Measurements from ENCODE around the gene LRRC37B. TPM values are rescaled to one million over a fixed set of nuclear protein-coding genes. Genes with fewer than 3 reads are reported as not detected.
"Not testable (repeated sequence)": the region's sequence is repeated elsewhere in the genome, so short reads cannot be mapped to it uniquely, and the experiment has no call there.

The LRRC37B gene
- total RNA-seq, 1 donor from 2014 or later, result 36.0 TPM

DNA sequence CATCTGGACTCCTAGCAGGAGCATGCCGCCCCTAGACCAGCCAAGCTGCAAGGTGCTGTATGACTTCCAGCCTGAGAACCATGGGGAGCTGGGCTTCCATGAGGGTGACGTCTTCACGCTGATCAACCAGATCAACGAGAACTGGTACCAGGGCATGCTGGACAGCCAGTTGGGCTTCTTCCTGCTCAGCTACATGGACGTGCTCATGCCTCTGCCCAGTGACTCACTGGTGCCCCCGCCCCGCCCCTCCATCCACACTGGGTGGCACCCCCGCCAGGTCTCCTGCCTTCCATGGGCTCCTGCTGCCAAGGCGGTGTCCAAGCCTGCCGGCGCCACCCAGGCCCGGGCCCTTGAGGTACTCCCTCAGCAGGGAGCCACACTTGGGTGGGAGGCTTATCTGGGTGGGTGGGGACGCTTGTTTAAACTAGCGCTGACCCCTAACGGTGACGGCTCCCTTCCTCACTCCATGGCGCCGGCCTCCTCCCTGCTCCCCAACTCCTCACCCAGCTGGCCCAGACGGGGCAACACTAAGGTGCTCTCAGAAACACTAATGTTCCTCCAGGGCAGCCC is 34.2 kb downstream of the LRRC37B start:
- intact Hi-C loops (cut with micrococcal nuclease), result not testable (repeated sequence)

DNA sequence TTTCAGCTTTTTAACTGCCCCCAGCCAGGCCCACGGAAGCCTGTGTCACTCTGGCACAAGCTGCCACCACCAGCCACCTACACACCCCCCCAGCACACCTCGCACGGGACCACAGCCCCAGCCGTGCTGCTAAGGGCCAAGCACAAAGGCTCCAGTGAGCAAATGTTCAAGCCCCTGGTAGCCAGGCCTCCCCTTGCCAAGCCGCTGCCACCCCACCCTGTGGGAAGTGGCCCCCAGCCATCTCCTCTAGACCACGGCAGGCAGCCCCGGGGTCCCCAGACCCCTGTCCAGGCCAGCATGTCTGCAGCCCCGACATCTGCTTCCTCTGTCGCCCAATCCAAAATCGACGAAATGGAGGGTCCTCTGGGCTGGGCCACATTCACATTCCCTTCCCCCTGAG is 35.1 kb downstream of the LRRC37B start:
- intact Hi-C loops (cut with micrococcal nuclease), result not testable (repeated sequence)

DNA sequence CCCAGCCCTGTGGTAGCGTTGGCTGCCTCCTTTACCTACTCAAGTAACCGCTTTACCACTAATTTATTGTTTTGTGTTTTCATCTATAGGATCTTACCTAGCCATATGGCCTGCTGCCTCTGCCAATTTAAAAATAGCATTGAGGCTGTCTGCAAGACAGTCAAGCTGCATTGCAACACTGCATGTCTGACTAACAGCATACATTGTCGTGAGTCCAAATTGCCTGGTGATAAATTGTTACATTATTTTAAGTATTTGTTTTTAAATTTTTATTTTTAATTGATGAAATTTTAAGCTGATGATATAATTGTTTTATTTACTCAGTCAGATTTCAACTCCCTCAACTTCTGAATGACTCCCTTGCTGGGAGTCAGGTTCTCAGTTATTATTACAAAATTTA is 38.4 kb downstream of the LRRC37B start:
- intact Hi-C loops (cut with micrococcal nuclease), result not testable (repeated sequence)

DNA sequence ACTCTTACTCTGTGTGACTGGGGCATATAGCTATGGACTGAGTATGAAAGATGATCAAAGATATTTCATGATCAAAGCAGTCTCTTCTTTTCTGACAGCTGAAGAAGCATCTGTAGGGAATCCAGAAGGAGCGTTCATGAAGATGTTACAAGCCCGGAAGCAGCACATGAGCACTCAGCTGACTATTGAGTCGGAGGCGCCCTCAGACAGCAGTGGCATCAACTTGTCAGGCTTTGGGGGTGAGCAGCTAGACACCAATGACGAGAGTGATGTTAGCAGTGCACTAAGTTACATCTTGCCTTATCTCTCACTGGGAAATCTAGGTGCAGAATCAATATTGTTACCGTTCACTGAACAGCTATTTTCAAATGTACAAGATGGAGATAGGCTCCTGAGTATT is 40.5 kb downstream of the LRRC37B start:
- intact Hi-C loops (cut with micrococcal nuclease), result not testable (repeated sequence)

DNA sequence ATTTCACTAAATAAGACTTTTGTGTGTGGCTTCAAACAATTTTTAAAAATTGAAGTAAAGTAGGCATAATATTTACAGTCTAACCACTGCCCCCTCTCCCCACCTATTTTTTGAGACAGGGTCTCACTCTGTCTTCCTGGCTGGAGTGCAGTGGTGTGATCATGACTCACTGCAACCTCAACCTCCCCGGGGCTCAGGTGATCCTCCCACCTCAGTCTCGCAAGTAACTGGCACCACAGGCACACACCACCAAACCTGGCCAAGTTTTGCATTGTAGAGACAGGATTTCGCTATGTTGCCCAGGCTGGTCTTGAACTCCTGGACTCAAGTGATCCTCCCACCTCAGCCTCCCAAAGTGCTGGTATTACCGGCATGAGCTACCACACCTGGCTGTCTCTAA is 47.8 kb downstream of the LRRC37B start:
- intact Hi-C loops (cut with micrococcal nuclease), result not testable (repeated sequence)

DNA sequence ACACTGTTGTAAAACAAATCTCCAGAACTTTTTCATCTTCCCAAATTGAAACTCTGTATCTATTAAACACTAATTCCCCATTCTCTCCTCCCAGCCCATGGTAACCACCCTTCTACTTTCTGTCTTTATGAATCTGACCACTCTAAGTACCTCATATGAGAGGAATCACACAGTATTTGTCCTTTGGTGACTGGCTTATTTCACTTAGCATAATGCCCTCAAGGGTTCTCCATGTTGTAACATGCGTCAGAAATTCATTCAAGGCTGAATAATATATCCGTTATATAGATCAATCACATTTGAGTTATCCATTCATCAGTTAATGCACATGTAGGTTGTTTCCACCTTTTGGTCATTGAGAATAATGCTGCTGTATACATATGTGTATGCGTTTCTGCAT is 48.2 kb downstream of the LRRC37B start:
- intact Hi-C loops (cut with micrococcal nuclease), result not testable (repeated sequence)

DNA sequence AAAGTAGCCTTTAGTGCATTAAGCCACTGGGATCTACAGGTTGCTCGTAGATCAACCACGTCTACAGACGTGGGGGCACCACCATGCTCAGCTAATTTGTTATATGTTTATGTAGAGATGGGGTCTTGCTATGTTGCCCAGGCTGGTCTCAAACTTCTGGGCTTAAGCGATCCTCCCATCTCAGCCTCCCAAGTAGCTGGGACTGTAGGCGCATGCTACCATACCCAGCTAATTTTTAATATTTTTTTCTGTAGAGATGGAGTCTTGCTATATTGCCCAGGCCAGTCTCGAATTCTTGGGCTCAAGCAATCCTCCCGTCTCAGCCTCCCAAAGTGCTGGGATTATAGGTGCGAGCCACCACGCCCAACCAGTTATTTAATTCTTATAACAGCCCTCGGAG is 49.3 kb downstream of the LRRC37B start:
- intact Hi-C loops (cut with micrococcal nuclease), result not testable (repeated sequence)

DNA sequence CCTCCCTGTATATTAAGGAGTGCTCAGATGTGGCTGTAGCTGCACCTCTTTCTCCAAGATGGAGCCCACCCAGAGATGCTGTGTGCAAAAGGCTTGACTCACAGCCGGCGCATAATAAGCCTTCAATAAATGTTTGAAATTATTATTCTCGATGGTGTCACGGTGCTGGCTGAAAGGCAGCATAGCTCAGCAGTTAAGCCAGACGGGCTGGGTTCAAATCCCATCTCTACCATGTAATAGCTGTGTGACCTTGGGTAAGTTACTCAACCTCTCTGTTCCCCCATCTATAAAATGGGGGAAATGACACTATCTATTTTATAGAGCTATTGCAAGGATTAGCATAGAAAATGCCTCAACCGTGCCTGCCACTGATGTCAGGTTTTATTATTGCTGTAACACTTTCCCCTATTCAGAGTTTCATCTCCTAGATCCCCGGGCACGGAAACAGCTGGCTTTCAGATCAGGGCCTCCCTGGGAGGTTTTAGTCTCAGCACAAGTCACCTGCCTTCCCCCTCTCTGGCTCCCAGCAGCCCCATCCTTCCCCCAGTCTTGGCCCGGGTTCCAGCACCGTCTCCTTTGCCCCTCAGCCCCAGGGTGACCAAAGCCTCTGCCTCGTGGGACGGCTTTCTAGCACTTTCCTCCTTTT is 50.4 kb downstream of the LRRC37B start:
- intact Hi-C loops (cut with micrococcal nuclease), result not testable (repeated sequence)

DNA sequence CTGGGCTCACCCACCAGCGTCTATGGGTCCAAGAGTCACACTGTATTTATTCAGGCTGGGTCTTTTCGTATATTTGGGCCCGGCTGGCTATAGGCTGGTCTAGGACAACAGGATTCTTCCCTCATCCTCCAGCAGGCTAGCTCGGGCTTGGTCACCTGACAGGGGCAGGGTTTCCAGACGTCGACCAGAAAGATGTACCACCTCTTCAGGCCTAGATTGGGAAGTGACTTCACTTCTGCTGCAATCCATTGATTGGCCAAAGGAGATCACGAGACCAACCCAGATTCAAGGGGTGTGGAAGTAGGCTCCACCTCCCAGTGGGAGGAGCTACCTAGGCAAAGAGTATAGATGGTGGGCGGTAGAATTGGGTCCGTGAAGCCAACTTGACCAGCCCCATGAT is 53.5 kb downstream of the LRRC37B start:
- intact Hi-C loops (cut with micrococcal nuclease), result loop anchor here (5.0 kb wide), 1 partner anchor 77 kb away; no protein-coding TSS in a partner anchor

DNA sequence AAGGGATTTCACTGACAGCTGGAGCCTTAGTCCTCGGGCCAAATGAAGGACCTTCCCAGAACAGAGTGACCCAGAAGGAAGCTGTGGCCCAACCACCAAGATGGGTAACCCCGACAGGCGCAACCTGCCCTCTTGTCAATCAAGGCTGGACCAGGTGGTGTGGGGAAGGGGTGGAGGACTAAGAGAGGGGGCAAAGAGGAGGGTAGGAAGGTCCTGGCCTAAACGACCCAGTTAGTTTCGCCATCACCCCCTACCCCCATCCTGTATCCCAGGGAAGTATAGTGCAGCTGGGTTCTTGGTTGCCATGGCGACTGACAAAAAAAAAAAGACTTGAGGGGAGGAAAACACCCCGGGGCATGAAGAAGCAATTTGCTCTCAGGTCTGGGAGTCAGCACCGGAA is 54.7 kb downstream of the LRRC37B start:
- intact Hi-C loops (cut with micrococcal nuclease), result loop anchor here (5.0 kb wide), 1 partner anchor 75 kb away; no protein-coding TSS in a partner anchor

DNA sequence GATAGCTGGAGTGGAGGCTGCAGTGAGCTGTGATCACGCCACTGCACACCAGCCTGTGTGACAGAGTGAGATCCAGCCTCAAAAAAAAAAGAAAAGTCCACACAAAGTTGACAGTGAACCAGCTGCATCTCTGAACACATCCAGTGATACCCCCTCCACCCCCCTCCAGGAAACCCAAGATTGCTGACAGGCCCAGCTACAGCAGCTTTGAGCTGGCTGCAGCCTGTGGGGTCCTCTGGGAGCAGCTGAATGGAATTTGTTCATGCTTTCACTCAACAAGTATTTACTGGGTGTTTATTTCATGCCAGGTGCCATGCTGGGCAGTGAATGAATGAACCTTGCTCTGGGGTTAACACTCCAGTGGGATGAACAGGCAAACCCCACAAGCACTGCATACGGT is 56.9 kb downstream of the LRRC37B start:
- intact Hi-C loops (cut with micrococcal nuclease), result loop anchor here (5.0 kb wide), 1 partner anchor 73 kb away; no protein-coding TSS in a partner anchor

DNA sequence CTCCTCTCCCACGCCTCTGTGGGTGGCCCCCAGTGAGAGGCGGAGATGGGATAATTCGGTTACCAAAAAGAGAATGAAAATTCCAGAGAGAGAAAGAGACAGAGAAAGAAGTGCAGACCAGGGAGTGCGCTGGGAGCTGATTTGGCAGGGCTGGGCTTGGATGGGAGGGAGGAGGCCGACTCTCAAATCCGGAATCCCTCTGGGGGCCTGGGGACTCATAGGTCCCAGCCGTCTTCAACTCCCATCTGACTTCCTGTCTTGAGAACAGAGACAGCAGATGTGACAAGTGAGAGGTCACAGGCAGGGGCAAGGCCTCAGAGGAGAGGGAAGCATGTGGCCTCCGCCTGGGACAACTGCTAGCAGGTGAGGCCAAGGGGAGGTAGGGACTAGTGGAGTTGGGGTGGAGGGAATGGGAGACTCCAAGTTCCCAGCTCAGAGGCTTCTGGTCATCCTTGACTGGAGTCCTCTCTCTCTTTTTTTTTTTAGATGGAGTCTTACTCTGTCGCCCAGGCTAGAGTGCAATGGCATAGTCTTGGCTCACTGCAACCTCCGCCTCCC is 59.0 kb downstream of the LRRC37B start:
- intact Hi-C loops (cut with micrococcal nuclease), result not testable (repeated sequence)

DNA sequence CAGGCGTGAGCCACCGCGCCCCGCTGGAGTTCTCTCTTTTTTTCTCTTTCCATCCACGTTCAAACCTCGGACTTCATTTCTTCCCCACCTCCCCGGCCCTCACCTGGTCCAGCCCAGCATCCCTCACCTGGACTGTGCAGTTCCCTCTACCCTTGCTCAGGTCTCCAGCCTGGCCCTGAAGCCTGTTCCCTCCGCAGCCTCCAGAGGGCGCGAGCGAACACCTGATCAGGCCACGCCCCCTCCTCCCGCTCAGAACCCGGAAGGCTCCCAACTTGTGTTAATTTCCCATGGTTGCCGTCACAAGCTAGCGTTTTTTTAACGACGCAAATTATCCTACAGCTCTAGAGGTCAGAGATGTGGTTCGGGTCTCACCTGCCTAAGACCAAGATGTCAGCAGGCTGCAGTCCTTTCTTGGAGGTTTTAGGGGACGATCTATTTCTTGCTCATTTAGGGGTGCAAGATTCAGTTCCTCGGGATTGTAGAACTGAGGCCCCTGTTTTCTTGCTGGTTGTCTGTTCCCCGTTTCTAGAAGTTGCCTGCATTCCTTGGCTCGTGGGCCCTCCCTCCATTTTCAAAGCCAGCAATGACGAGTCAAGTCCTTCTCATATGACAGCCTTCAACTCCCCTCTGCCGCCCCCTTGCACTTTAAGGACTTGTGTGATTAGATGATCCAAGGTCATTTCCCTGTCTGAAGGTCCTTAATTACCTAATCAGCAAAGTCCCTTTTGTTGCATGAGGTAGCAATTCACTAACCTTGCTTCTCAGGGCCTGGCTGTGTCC is 59.9 kb downstream of the LRRC37B start:
- intact Hi-C loops (cut with micrococcal nuclease), result not testable (repeated sequence)

DNA sequence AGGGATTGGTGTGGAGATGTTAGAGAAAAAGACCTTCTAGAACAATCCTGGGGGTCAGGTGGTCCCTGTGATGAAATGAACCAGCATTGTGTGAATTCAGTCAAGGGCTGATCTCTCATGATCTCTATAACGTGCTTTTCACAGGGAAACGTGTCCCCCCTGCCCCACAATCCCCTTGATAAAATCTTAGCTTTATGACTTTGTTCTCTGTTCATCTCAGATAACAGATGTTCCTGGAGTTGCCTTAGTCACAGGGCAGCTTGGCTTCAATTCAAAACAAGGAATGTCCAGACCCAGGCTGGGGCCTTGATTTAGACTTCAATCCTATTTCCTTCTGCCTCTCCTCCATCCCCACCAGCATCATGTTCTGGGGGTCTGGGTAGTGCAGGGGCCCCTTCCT is 61.9 kb downstream of the LRRC37B start:
- intact Hi-C loops (cut with micrococcal nuclease), result not testable (repeated sequence)

DNA sequence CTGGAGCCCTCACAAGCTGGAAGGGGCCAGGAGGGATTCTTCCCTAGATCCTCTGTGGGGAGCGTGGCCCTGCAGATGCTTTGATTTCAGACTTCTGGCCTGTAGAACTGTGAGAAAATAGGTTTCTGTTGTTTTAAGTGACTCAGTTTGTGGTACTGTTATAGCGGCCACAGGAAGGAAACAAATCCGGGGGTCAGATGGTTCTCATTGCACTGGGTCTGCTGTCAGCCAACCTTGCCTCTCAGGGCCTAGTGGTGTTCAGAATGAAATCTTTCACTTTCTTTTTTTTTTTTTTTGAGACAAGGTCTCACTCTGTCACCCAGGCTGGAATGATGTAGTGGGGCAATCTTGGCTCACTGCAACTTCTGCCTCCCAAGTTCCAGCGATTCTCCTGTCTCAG is 64.8 kb downstream of the LRRC37B start:
- intact Hi-C loops (cut with micrococcal nuclease), result not testable (repeated sequence)

DNA sequence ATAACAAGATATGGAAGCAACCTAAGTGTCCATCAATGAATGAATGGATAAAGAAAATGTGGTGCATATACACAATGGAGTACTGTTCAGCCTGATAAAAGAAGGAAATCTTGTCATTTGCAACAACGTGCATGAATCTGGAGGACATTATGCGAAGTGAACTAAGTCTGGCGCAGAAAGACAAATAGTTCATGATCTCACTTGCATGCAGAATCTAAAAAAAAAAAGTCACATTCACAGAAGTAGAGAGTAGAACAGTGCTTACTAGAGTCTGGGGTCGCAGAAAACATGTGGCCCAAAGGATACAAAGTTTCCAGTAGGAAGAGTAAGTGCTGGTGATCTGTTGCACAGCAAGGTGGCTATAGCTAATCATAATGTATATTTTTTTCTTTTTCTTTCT is 65.9 kb downstream of the LRRC37B start:
- intact Hi-C loops (cut with micrococcal nuclease), result not testable (repeated sequence)

DNA sequence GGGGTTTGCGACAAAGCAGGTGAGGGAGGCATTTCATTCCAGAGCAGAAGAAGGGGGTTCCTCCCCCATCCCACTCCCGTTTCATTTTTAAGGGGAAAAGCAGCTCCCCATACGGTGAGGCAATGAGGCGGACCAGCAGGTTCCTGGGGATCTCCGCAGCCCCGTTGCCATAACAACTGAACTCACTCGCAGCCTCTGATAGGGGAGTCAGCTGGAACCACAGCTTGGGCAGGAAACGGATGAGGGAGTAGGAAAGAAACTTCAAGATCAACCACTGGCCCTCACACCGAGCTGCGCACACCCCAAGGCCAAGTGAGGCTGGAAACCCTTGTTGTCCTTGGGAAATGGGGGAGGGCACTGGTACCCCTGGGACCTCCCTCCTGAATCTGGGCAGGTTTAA is 72.6 kb downstream of the LRRC37B start:
- intact Hi-C loops (cut with micrococcal nuclease), result not testable (repeated sequence)

DNA sequence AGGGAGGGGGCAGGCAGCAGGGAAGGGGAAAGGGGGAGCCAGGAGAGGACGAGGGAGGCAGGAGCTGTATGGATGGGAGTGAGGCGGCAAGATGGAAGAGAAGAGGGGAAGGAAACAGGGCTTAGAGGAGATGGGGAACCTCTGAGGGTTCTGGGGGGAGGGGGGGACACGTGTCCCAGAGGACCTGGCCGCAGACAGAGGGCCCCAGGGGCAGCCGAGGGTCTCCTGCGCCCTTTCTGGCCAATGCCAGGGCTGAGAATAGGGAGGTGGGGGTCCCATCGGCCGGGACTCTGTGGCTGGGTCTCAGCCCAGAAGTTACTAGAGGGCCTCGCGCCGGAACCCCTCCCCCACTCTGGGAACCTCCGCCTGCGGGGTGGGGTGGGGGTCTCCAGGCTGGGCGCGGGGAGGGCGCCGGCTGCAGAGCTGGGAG is 76.4 kb downstream of the LRRC37B start:
- intact Hi-C loops (cut with micrococcal nuclease), result not testable (repeated sequence)

DNA sequence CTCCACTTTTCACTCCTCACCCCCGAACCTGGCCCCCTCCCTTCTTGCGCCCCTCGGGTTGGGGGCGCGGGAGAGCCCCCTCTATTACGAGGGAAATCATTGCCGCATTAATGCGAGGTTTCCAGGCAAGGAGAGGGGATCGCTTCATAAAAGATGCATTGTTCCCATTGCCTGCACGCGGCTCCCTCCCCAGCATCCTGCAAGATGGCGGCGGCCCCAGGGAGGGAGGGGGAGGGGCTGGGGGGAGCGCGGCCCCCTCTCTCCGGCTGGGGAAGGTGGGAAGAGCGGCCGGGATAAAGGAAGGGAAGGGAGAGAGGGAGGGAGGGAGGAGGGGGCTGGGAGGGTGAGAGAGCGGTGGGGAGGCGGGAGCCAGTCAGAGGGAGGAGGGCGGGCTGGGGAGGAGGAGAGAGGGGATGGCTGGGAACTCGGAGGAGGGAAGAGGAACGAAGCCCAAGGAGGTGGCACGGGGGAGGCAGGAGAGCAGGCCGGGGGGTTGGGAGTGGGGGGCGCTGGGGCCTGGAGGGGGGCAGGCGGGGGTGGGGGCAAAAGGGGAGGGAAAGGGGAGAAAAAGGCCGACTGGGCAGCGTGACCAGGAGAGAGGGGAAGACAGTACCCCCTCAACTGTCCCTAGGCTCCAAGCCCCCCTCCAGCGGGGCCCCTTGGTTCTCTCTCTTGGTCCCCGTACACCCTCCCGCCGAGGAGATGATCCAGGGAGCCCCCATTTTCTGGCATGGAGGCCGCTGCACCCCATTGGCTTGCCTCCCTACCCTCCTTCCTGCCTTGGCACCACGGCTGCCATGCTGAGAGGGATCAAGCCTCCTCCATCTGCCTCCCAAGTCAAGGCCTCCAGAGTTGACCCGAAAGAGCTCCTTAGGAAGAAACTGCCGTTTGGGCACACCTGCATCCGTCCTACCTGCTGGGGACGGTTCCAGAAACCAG is 77.1 kb downstream of the LRRC37B start:
- intact Hi-C loops (cut with micrococcal nuclease), result not testable (repeated sequence)

DNA sequence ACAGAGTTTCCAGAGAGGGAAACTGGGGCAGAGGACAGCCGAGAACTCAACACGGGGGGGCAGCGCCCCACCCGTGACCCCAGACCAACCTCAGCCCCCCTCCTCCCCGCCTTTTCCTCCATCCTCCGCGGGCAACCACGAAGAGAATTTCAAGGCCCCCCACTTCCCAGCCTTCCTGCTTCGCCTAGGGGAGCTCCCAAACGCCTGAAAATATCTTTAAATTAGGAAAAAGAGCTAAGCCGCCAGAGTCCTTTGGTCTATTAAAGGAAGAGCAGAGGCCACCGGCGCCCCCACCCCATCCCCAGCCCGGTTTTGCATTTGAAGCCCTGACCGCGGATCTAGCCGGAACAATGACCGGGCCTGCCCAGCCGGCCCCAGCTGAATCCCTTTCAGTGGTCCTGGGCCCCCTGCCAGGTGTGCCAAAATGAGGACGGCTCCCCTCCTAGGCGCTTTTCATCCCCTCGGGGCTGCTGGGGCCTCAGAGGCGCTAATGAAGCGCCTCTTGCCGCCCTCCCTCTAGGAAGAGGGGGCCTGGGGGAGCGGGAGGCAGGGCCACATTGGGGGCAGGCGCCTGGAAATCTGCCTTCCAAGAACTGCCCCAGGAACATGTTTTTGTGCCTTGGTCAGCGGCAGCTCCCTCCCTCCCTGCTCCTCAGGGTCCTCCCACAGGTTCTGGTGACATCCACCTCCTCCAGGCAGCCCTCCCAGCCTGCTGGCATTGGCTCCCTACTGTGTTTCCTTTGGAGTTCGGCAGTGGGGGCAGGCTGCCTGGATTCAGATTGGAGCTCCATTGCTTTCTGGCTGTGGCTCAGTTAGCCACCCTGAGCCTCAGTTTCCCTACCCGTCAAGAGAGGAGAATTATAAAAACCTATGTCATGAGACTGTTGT is 78.0 kb downstream of the LRRC37B start:
- intact Hi-C loops (cut with micrococcal nuclease), result not testable (repeated sequence)
